ENCODE results near the gene MAML3.

MAML3 gene

GRCh38 chr4:139916041-139916440 lies 237.9 kb downstream of the MAML3 start:
- no peak for DNase-seq

GRCh38 chr4:139915037-139915436 lies 238.9 kb downstream of the MAML3 start:
- no peak for DNase-seq

GRCh38 chr4:139913995-139914598 lies 239.9 kb downstream of the MAML3 start:
- DNase-seq = no peak

GRCh38 chr4:139913398-139913990 lies 240.5 kb downstream of the MAML3 start:
- DNase-seq = no peak

- DNase-seq = no peak
These were observed 241.5 kb downstream of the MAML3 start for GRCh38 chr4:139912445-139912844.

- DNase-seq = no peak
These were observed 243.9 kb downstream of the MAML3 start for GRCh38 chr4:139910106-139910505.

GRCh38 chr4:139908636-139909437 lies 245.1 kb downstream of the MAML3 start:
- DNase-seq = no peak

- DNase-seq = no peak
These were observed 246.8 kb downstream of the MAML3 start for GRCh38 chr4:139907001-139907809.

- no peak for DNase-seq
These were observed 248.5 kb downstream of the MAML3 start for GRCh38 chr4:139905489-139905888.

- DNase-seq = no peak
These were observed 249.6 kb downstream of the MAML3 start for GRCh38 chr4:139904406-139904805.

GRCh38 chr4:139903845-139904244 lies 250.1 kb downstream of the MAML3 start:
- DNase-seq = no peak

- no peak for DNase-seq
These were observed 251.4 kb downstream of the MAML3 start for GRCh38 chr4:139902321-139903320.

- DNase-seq = no peak
These were observed 252.3 kb downstream of the MAML3 start for GRCh38 chr4:139901531-139902320.

- DNase-seq = no peak
These were observed 253.0 kb downstream of the MAML3 start for GRCh38 chr4:139900964-139901376.

- no peak for DNase-seq
These were observed 254.6 kb downstream of the MAML3 start for GRCh38 chr4:139899346-139899745.

- DNase-seq = no peak
These were observed 255.7 kb downstream of the MAML3 start for GRCh38 chr4:139898293-139898692.

GRCh38 chr4:139896091-139896604 lies 257.8 kb downstream of the MAML3 start:
- DNase-seq = no peak

GRCh38 chr4:139893801-139894200 lies 260.2 kb downstream of the MAML3 start:
- DNase-seq = no peak

GRCh38 chr4:139892973-139893736 lies 260.8 kb downstream of the MAML3 start:
- no peak for DNase-seq

GRCh38 chr4:139890816-139891215 lies 263.2 kb downstream of the MAML3 start:
- no peak for DNase-seq
